Keratinocyte (primary cell): ENCODE results near the gene ACHE. TPM values are rescaled to one million over a fixed set of nuclear protein-coding genes. Genes with fewer than 3 reads are reported as not detected.

Experiments
- DNase-seq: peaks from one replicate; pipeline ENCODE4 v3.0.0-alpha.2; 2011; ENCODE audit warnings: low read depth, missing footprints, low spot score
- FAIRE-seq: peaks from 2 replicates; lab custom pipeline; 2011; peaks lifted over from hg19 to GRCh38; lab: Jason Lieb, UNC
- H2AFZ ChIP-seq: 2 replicates; pipeline ENCODE4 v1.6.0; 2012; ENCODE audit warnings: low read length, control low read depth, inconsistent platforms; ENCODE audit not compliant: control insufficient read depth
- H3K27ac ChIP-seq: 2 replicates; pipeline ENCODE4 v1.5.1; 2011; ENCODE audit warnings: low read length; ENCODE audit not compliant: control insufficient read depth, insufficient read depth
- H3K27me3 ChIP-seq: 3 replicates; pipeline ENCODE4 v1.6.0; 2011; ENCODE audit warnings: low read length; ENCODE audit not compliant: control insufficient read depth, insufficient read depth; ENCODE audit errors: extremely low read depth
- H3K36me3 ChIP-seq, 2 experiments: 2 replicates in 1 of 2; 3 replicates in 1 of 2; pipeline ENCODE4 v1.5.1; 2011; ENCODE audit warnings: low read length in 2 of 2, mild to moderate bottlenecking in 1 of 2; ENCODE audit not compliant: control insufficient read depth in 2 of 2, insufficient read depth in 2 of 2; ENCODE audit errors: extremely low read depth in 1 of 2
- H3K4me1 ChIP-seq: 3 replicates; pipeline ENCODE4 v1.5.1; 2011; ENCODE audit warnings: low read length; ENCODE audit not compliant: control insufficient read depth, insufficient read depth; ENCODE audit errors: extremely low read depth
- H3K4me2 ChIP-seq: 3 replicates; pipeline ENCODE4 v1.6.0; 2011; ENCODE audit warnings: low read depth, low read length; ENCODE audit not compliant: control insufficient read depth, insufficient read depth; ENCODE audit errors: extremely low read depth
- H3K4me3 ChIP-seq, 3 experiments: fragments of 200-600 bp in 1 of 3; sonication (generic) in 1 of 3; 2 replicates in 2 of 3; 3 replicates in 1 of 3; pipeline ENCODE4 v1.5.1; 2011 to 2016; ENCODE audit warnings: low read length in 3 of 3, mild to moderate bottlenecking in 3 of 3, control low read depth in 2 of 3, inconsistent platforms in 1 of 3, low read depth in 1 of 3, mixed read lengths in 1 of 3, mixed run types in 1 of 3, moderate library complexity in 1 of 3; ENCODE audit not compliant: control insufficient read depth in 2 of 3, insufficient read depth in 2 of 3; ENCODE audit errors: extremely low read depth in 1 of 3
- H3K79me2 ChIP-seq: 2 replicates; pipeline ENCODE4 v1.6.0; 2012; ENCODE audit warnings: low read length; ENCODE audit not compliant: control insufficient read depth, insufficient read depth
- H3K9ac ChIP-seq: 3 replicates; pipeline ENCODE4 v1.6.0; 2011; ENCODE audit warnings: low read length; ENCODE audit not compliant: control insufficient read depth, insufficient read depth; ENCODE audit errors: extremely low read depth
- H3K9me1 ChIP-seq: 3 replicates; pipeline ENCODE4 v1.6.0; 2011; ENCODE audit warnings: low read length; ENCODE audit not compliant: control insufficient read depth, insufficient read depth; ENCODE audit errors: extremely low read depth
- H3K9me3 ChIP-seq: 2 replicates; pipeline ENCODE4 v1.5.1; 2012; ENCODE audit warnings: low read depth, low read length; ENCODE audit not compliant: control insufficient read depth
- H4K20me1 ChIP-seq: 3 replicates; pipeline ENCODE4 v1.6.0; 2011; ENCODE audit warnings: low read length; ENCODE audit not compliant: control insufficient read depth, insufficient read depth; ENCODE audit errors: extremely low read depth
- CTCF ChIP-seq, 3 experiments: IDR thresholded peaks in 1 of 3; conservative IDR thresholded peaks in 1 of 3; optimal IDR thresholded peaks in 1 of 3; 2 replicates in 2 of 3; 3 replicates in 1 of 3; pipeline versions ENCODE3 to v1.5.1; 2011; ENCODE audit warnings: low read length in 3 of 3, mild to moderate bottlenecking in 3 of 3, moderate library complexity in 2 of 3, control low read depth in 1 of 3, inconsistent platforms in 1 of 3; ENCODE audit not compliant: insufficient read depth in 2 of 3; ENCODE audit errors: extremely low read depth in 1 of 3
- EZH2 ChIP-seq: IDR thresholded peaks from one replicate; pipeline ENCODE4 v1.6.1; 2012; ENCODE audit warnings: inconsistent platforms, mild to moderate bottlenecking, low read length, moderate library complexity
- dilution Hi-C: fragments of 300-500 bp; cut with MboI; formaldehyde crosslinking; loops from one replicate; pipeline ENCODE4 v1.7.0; 2020; ENCODE audit warnings: low sequenced_read_pairs; ENCODE audit not compliant: extremely low pct_ligation_motif_present
- polyA minus RNA-seq, 3 experiments: library from RNA; depleted of rRNA, polyadenylated mRNA; stranded (reverse); fragments of >200 nt; gene quantifications; 1 replicate in 1 of 3; 2 replicates in 1 of 3; 3 replicates in 1 of 3; pipeline ENCODE4 v1.2.3, GENCODE V29; 2011
- polyA plus RNA-seq, 5 experiments: library from polyadenylated mRNA; depleted of rRNA in 3 of 5; stranded (reverse) in 3 of 5; stranded (forward) in 1 of 5; unstranded in 1 of 5; fragments of >200 nt; gene quantifications; 1 replicate in 1 of 5; 2 replicates in 3 of 5; 3 replicates in 1 of 5; pipeline versions ENCODE4 v1.2.1 to v1.2.3, GENCODE V29; 2011 to 2012; ENCODE audit warnings: missing spikeins in 2 of 5, low read depth in 1 of 5, low replicate concordance in 1 of 5

The ACHE gene
- polyA plus RNA-seq (0.07 to 0.30 TPM (median 0.20 TPM) in 3 replicates), polyA minus RNA-seq (0.46 TPM in 1 of 3 replicates, not detected in the others)
- 0.21 TPM for polyA plus RNA-seq (2011; ENCODE audit: low read depth)
- polyA plus RNA-seq (2011; cell fraction: cytosol; rRNA removed), result 0.02 and 0.10 TPM in 2 replicates
- 1.3 and 1.6 TPM in 2 replicates for polyA plus RNA-seq (2011; cell fraction: nucleus; rRNA removed)
- polyA plus RNA-seq (2012; ENCODE audit: low replicate concordance), result 0.14 and 0.42 TPM in 2 replicates
- polyA minus RNA-seq (2011; cell fraction: cytosol; rRNA and poly(A)+ RNA removed), result not detected
- polyA minus RNA-seq (2011; cell fraction: nucleus; rRNA and poly(A)+ RNA removed), result 0.42 and 0.70 TPM in 2 replicates

GRCh38 chr7:100895701-100895955 lies at the start of gene ACHE:
Gene ACHE (minus strand): TSS chr7:100895888. CDS start chr7:100894232, 1,656 bp downstream.
- TF ChIP-seq CTCF (optimal IDR thresholded peaks at IDR 0.05 in 1 of 3, IDR thresholded peaks at IDR 0.05 in 1 of 3, conservative IDR thresholded peaks at IDR 0.05 in 1 of 3; ENCODE audit: extremely low read depth in 1 of 3, insufficient read depth in 2 of 3, low read length in 3 of 3) (no peak), EZH2 (no peak)
- H3K79me2 ChIP-seq, result no peaks in the 10 kb centered on the region
- dilution Hi-C loops, result no loop called here
- H3K9me3 ChIP-seq, result no peaks in the 10 kb centered on the region
- DNase-seq, result no peak
- H3K4me3 ChIP-seq, result peak within 1 kb of the TSS; percentile 31 to 57 (median 43)
- no peaks in the 10 kb centered on the region for H3K36me3 ChIP-seq
- H3K4me1 ChIP-seq, result peaks cover 20% of the 10 kb centered on the region
- H3K9me1 ChIP-seq, result no peaks in the 10 kb centered on the region
- FAIRE-seq, result no peak
- H3K4me2 ChIP-seq, result peak within 1 kb of the TSS; percentile 69
- no peaks in the 10 kb centered on the region for H4K20me1 ChIP-seq
- H3K9ac ChIP-seq, result no peak within 1 kb of the TSS
- no peak within 1 kb of the TSS for H3K27ac ChIP-seq
- H3K27me3 ChIP-seq, result peaks cover 40% of the 10 kb centered on the region
- H2AFZ ChIP-seq, result no peak within 1 kb of the TSS

- dilution Hi-C loops, result loop anchor here (10.0 kb wide), 1 partner anchor 59 kb away; the partner anchor contains the start of gene UFSP1
These were observed 48.5 kb upstream of the ACHE start for GRCh38 chr7:100944138-100944537.

More at GRCh38 chr7:100944138-100944537, 48.5 kb upstream of the ACHE start:
- Histone ChIP-seq H3K9me3 (no peaks in the 10 kb centered on the region), H3K4me2 (no peak overlapping the region), H4K20me1 (no peaks in the 10 kb centered on the region), H3K27me3 (no peaks in the 10 kb centered on the region), H2AFZ (no peak overlapping the region), H3K36me3 (no peaks in the 10 kb centered on the region), H3K79me2 (no peaks in the 10 kb centered on the region), H3K4me3 (no peak overlapping the region), H3K9me1 (no peaks in the 10 kb centered on the region), H3K27ac (no peak overlapping the region), H3K9ac (no peak overlapping the region), H3K4me1 (no peaks in the 10 kb centered on the region)
- DNase-seq, result no peak
- FAIRE-seq, result no peak
- TF ChIP-seq CTCF (optimal IDR thresholded peaks at IDR 0.05 in 1 of 3, IDR thresholded peaks at IDR 0.05 in 1 of 3, conservative IDR thresholded peaks at IDR 0.05 in 1 of 3; ENCODE audit: extremely low read depth in 1 of 3, insufficient read depth in 2 of 3, low read length in 3 of 3) (no peak), EZH2 (no peak)
